CD4-positive, alpha-beta T cell treated with Interleukin-15 for 1 hour (primary cell): ENCODE results near the gene HS6ST1.
"Not testable (repeated sequence)": the region's sequence is repeated elsewhere in the genome, so short reads cannot be mapped to it uniquely, and the experiment has no call there.

Experiments
- DNase-seq: peaks from one replicate; pipeline ENCODE4 v3.0.0-alpha.2; 2020

Gene HS6ST1

DNA sequence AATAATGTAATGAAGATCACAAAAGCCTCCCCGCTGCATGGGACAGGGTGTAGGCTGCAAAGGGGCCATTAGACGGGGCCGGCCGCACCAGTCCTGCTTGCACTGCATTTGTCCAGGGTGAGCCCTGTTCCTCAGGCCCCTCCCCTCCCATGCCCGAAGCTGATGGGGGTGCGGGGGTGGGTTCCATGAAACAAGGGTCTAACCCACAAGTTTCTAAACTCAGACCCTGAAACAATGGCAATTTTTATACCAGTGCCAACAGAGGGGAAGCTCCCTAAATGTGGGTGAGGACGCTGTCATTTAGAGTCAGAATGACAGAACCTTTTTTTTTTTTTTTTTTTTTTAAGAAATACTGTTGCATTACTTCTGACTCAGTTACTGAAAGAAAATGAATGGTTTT is 39.7 kb downstream of the HS6ST1 start:
- DNase-seq, result no peak

DNA sequence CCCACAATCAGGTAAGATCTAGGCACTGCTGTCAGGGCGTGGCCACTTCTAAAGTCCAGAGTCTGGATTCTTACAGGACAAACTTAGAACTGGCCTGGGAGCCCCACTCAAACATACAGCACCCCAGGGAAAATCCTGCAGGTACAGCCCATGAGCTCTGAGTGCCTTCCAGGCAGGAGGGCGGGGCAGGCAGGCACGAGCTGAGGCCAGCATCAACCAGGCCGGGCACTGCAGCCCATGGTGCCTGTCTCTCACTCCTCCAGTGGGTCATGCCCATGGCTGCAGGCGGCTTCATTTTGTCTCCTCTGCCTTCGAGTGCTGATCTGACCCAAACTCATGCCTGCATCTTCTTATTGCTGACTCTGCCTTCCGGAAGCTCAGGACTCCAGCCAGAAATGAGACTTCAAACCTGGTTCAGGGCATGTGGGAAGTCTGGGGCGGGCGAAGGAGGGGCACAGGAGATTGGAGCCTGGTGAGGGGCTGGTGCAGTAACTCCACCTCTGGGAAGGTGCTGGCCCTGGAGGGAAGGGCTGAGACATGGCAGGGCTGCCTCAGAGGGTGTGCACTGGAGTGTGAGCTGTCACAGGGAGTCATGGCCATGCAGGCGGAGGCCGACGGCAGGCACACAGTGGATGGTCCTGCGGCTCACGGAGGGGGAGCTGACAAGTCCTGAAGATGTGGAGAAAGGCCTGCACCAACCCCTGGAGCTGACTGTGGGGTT is 40.5 kb downstream of the HS6ST1 start:
- peak; percentile 6 for DNase-seq

DNA sequence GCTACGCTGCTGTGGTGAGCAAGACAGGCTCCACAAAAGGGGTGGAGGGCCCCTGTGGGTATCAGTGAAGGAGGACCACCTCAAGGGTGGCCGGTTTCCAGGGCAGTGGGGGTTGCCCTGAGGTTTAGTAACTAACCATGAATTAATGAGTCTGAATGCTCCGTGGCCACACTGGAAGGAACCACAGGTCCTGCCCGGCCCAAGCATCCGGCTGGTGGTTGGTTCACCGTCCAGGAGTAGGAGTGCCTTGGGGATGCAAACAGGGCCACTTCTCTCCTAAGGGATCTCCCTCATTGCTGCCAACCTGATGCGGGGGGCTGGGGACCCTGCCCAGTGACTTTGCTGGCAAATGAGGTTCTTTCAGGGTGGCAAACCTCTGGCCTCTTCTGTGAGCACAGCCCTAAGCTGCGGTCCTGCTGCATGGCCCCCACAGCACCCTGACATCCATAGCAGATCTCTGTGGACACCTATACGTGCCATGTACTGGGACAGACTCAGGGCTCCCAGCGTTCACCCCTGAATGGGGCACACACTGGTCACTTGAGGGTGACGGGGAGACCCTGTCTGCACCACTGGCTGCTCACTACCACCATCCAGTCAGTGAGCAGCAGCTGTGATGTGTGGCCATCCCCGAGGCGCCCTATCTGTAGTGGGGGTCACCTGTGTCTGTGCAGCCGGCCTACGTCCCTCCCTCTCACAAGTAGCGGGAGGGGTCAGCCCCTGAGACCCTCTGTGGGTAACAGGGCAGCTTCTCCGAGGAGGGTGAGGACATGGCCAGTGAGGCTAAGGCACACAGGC is 41.6 kb downstream of the HS6ST1 start:
- no peak for DNase-seq

- no peak for DNase-seq
Measured at GRCh38 chr2:128275498-128276045, 43.1 kb downstream of the HS6ST1 start.

GRCh38 chr2:128274218-128274617 is 44.5 kb downstream of the HS6ST1 start:
- DNase-seq, result no peak

GRCh38 chr2:128273469-128274081 is 45.1 kb downstream of the HS6ST1 start:
- peak; percentile 39 for DNase-seq

GRCh38 chr2:128272601-128273468 is 45.8 kb downstream of the HS6ST1 start:
- no peak for DNase-seq

DNA sequence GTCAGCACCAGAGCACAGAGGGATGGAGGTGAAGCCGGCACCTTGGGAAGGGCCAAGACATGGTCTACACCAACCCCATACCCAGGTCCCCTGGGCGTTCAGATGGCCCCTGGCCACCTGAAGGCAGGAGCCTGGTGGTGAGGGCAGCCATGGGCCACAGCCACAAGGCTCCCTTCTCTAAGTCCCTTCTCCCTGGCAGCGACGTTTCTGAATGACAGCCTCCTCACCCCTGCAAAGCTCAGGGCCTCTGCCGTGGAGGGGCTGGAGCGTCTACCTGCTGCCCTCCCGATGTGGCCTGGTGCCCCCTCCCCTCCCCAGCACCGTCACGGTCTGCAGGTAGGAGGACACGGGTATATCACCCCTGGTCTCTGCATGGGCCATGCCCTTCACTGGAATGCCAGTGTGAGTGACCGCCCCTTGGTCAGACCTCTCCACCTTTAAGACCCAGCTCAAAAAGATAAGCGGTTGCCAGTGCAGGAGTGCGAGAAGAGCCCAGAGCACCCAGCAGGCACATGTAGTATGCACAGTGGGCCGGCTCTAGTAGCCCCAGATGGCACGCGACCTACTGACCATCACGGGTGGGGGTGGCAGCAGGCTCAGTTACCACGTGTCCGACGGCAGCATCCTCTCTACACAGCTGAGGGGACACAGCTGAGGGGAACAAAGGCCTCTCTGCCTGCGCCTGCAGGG is 46.6 kb downstream of the HS6ST1 start:
- DNase-seq, result no peak

- DNase-seq, result no peak
Measured at GRCh38 chr2:128271597-128271910, 47.1 kb downstream of the HS6ST1 start.

DNA sequence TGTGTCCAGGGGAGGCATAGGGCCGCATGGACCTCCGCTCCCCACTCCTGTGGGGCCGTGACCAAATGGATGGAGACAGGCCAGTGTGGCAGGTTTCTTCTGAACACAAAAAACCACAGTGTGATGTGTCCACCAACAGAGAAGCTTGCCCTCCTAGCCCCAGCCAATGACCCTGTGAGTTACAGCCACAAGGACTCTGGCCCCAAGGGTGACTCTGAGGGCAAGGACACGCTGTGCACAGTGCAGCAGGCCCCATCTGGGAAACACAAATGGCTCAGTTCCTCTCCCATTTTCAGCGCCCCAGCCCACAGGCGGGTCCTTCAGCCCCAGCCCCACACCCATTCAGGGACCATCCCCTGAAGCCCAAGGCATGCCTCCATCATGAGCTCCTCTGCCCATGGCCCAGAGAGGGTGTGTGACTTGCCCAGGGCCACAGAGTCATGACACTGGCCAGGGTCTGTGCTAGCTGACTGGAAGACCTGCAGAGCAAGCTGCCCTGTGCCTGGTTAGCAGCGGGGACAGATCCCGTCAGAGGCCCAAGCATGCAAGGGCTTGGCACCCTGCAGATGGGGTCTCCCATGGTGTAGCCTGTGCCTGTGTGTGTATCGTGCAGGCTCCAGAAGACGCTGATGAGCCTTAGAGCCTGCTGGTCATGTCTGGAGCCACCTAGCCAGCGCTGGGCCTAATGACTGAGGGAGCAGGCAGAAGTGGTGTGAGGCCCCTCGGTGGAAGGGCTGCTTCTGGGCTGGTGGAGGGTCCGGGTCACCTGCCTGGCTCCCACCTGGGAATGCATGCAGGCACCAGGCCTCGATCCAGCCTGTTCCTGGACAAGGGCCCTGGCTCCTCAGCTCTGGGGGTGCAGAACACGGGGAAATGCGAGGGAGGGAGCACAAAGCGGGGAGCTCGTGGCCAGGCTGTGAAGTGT is 47.7 kb downstream of the HS6ST1 start:
- DNase-seq, result no peak

- DNase-seq, result no peak
Measured at GRCh38 chr2:128269990-128270671, 48.5 kb downstream of the HS6ST1 start.

DNA sequence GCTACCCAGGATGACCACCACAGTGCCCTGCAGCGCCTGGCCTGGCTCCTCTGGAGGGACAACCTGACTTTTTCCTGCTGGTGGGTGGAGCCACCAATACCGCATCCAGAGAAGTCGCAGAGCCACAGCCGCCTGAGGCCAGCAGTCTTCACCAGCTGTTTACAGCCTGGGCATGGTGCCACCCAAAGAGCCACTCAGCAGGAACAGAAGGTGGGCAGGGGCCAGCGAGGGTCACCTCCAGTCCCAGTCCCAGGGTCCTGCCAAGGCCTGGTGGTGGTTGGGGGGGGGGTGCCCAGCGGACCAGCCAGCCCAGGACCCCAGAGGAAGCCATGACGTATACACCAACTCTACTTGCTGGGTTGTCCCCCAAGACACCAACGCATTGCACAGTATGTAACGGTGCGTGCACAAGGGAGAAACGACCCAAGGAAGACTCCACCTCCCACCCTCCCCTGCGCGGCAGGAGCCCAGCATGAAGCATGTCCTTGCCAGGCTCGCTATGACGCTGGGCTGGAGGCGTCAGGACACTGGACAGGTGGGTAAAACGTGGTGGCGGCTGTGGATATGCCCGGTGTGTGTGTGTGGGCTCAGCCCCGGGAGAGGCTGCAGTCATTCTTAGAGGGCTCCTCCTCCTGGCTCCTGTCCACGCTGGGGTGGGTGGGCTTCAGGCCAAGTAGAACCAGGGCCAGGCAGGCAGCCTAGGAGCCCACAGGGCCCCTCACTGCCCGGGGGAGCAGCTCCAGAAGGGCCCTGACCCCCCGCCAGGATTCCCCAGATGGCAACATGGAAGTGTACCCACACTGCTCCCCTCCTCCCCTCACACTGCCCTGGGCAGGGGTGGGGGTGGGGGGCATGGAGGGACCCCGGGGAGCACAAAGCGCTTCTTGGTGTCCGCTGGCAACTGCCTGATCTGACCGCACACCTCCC is 49.3 kb downstream of the HS6ST1 start:
- DNase-seq, result no peak

- not testable (repeated sequence) for DNase-seq
Measured at GRCh38 chr2:128268611-128269010, 50.1 kb downstream of the HS6ST1 start.

DNA sequence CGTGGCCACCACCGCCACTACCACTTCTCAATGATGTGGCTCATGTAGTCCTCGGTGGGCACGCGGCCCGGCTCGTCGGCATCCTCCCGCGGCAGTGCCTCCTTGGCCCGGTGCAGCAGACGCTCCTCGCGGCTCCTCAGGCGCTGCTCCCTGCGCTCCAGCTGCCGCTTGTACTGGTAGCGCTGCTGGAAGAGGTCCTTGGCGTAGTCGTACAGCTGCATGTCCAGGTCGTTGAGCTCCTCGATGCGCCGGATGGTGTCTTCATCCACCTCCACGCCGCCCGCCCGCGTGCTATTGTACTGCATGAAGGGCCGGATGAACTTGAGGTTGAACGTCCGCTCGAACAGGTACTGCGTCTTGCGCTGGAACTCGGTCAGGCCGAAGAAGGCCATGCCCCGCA is 50.5 kb downstream of the HS6ST1 start:
- not testable (repeated sequence) for DNase-seq

DNA sequence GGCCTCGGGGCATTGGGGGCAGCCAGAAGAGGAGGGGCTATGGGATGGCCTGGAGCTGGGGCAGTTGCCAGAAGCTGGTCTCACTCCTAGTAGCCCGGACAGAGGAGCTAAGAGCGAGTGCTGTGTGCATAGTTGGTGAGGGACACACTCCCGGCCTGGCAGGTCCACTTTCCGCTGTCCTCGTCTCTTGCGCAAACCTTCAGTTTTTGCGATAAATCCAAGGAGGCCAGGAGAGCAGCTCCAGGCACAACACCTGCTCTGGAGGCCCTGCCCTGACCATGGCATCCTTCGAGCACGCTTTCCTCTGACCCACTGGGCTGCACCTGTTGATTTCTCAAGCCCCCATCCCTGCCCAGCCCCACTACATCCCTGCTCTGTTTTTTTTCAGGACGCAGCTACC is 51.0 kb downstream of the HS6ST1 start:
- DNase-seq, result not testable (repeated sequence)

DNA sequence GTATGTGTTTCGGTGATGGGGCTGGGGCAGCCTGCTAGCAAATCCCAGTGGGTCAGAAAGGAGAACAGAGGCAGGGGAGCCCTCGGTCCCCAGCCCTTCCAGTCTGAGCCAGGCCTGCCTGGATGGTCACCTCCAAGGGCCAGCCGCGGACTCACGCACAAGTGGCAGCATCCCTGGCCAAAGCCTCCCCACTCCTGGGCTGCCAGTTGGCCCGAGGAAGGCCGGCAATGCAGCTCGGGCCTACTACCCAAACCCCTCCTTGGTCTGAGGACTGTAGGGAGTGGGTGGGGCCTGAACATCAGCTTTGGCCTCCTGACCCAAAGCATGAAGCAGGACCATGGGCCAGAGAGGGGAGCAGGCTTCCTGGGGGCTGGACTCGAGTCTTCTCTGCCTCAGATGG is 51.5 kb downstream of the HS6ST1 start:
- not testable (repeated sequence) for DNase-seq

GRCh38 chr2:128266463-128266862 is 52.2 kb downstream of the HS6ST1 start:
- DNase-seq, result not testable (repeated sequence)

- DNase-seq, result not testable (repeated sequence)
Measured at GRCh38 chr2:128265608-128265993, 53.1 kb downstream of the HS6ST1 start.
